HCT116 (cell line): Measurements from ENCODE around the gene ARHGAP42. TPM values are rescaled to one million over a fixed set of nuclear protein-coding genes. Genes with fewer than 3 reads are reported as not detected.

Experiments used
- ATAC-seq: fragments of 200-7000 bp; cut with Tn5 transposase; 2 replicates; pipeline ENCODE4 v1.9.1; 2020; ENCODE audit warnings: mild to moderate bottlenecking, moderate library complexity
- BruUV-seq: library from RNA; stranded (reverse); fragments of 400-500 nt; replicated peaks from 2 replicates; lab custom pipeline; 2021; lab: Mats Ljungman, UMichigan
- CTCF ChIA-PET: fragments of 300-600 bp; sonication (Branson Sonifier 250); formaldehyde crosslinking; loops from one replicate; lab custom pipeline; 2021; ENCODE audit warnings: antibody characterized with exemption; lab: Charles Lee
- POLR2A ChIA-PET: fragments of 300-600, 350-600 bp; sonication (Branson Sonifier 250); formaldehyde crosslinking; loops from one replicate; lab custom pipeline; 2021; ENCODE audit warnings: antibody characterized with exemption; lab: Charles Lee
- RAD21 ChIA-PET, 2 experiments: fragments of 300-600 bp; sonication (Branson Sonifier 250); formaldehyde crosslinking; loops; one replicate each; lab custom pipeline; 2023; ENCODE audit warnings: low total read pairs in 2 of 2; ENCODE audit not compliant: uncharacterized antibody in 2 of 2, unreplicated experiment in 2 of 2, low non-redundant PET in 1 of 2; lab: Charles Lee
- DNase-seq: peaks from one replicate; pipeline ENCODE4 v3.0.0-alpha.2; 2010; ENCODE audit warnings: low read depth, low spot score
- H2AFZ ChIP-seq: fragments of 200-600 bp; shearing (Covaris generic), sonication (generic); 2 replicates; pipeline ENCODE4 v1.6.1; 2017; ENCODE audit warnings: low read depth, mixed run types, mixed read lengths, antibody characterized with exemption, low read length; ENCODE audit not compliant: poor library complexity, severe bottlenecking
- H3K27ac ChIP-seq: 2 replicates; pipeline ENCODE4 v1.5.1; 2012; ENCODE audit warnings: low read depth, low read length
- H3K27me3 ChIP-seq: fragments of 200-600 bp; sonication (generic); 2 replicates; pipeline ENCODE4 v1.6.1; 2016; ENCODE audit warnings: mixed run types, low read length, mixed read lengths; ENCODE audit not compliant: insufficient read depth
- H3K36me3 ChIP-seq, 2 experiments: fragments of 200-500 bp in 1 of 2; fragments of 200-600 bp in 1 of 2; sonication (Bioruptor generic) in 1 of 2; sonication (generic) in 1 of 2; 2 replicates each; pipeline versions ENCODE4 v1.5.1 to v1.6.1; 2014 to 2016; ENCODE audit warnings: low read length in 2 of 2, inconsistent platforms in 1 of 2, mixed read lengths in 1 of 2, mixed run types in 1 of 2; ENCODE audit not compliant: insufficient read depth in 2 of 2, control insufficient read depth in 1 of 2
- H3K4me1 ChIP-seq, 2 experiments: fragments of 200-600 bp in 1 of 2; sonication (generic) in 1 of 2; 2 replicates each; pipeline versions ENCODE4 v1.5.1 to v1.6.1; 2012 to 2017; ENCODE audit warnings: low read length in 2 of 2, inconsistent platforms in 1 of 2, mild to moderate bottlenecking in 1 of 2, mixed read lengths in 1 of 2, mixed run types in 1 of 2, moderate library complexity in 1 of 2; ENCODE audit not compliant: insufficient read depth in 2 of 2, control insufficient read depth in 1 of 2
- H3K4me2 ChIP-seq: fragments of 200-600 bp; sonication (generic); 2 replicates; pipeline ENCODE4 v1.6.1; 2017; ENCODE audit warnings: mixed run types, low read length, mixed read lengths
- H3K4me3 ChIP-seq, 2 experiments: fragments of 200-600 bp in 1 of 2; sonication (generic) in 1 of 2; replicated peaks in 1 of 2; 2 replicates each; pipeline ENCODE4 v1.5.1; 2011 to 2016; ENCODE audit warnings: low read length in 2 of 2, control low read depth in 1 of 2, low read depth in 1 of 2, mild to moderate bottlenecking in 1 of 2, mixed read lengths in 1 of 2, mixed run types in 1 of 2
- H3K79me2 ChIP-seq: fragments of 200-600 bp; sonication (generic); 2 replicates; pipeline ENCODE4 v1.6.1; 2017; ENCODE audit warnings: mild to moderate bottlenecking, mixed run types, low read length, moderate library complexity, mixed read lengths; ENCODE audit not compliant: insufficient read depth
- H3K9ac ChIP-seq: fragments of 200-600 bp; sonication (generic); 2 replicates; pipeline ENCODE4 v1.6.1; 2016; ENCODE audit warnings: low read length, mixed read lengths
- H3K9me2 ChIP-seq: fragments of 200-600 bp; sonication (generic), shearing (Covaris generic); 2 replicates; pipeline ENCODE4 v1.6.1; 2017; ENCODE audit warnings: mixed run types, mild to moderate bottlenecking, moderate library complexity; ENCODE audit not compliant: insufficient read depth
- H3K9me3 ChIP-seq, 2 experiments: fragments of 200-500 bp in 1 of 2; fragments of 200-600 bp in 1 of 2; sonication (Bioruptor generic) in 1 of 2; sonication (generic) in 1 of 2; 2 replicates each; pipeline ENCODE4 v1.6.1; 2014 to 2017; ENCODE audit warnings: low read length in 2 of 2, mixed read lengths in 2 of 2, inconsistent platforms in 1 of 2, low read depth in 1 of 2, mild to moderate bottlenecking in 1 of 2, mixed run types in 1 of 2, moderate library complexity in 1 of 2; ENCODE audit not compliant: control insufficient read depth in 1 of 2, insufficient read depth in 1 of 2
- H4K20me1 ChIP-seq: fragments of 200-600 bp; sonication (generic), shearing (Covaris generic); 2 replicates; pipeline ENCODE4 v1.6.1; 2017; ENCODE audit warnings: mixed run types, mild to moderate bottlenecking, moderate library complexity; ENCODE audit not compliant: insufficient read depth
- EGR1 ChIP-seq: IDR thresholded peaks from 2 replicates; pipeline ENCODE4 v1.6.1; 2012; ENCODE audit warnings: low read depth
- ELF1 ChIP-seq: IDR thresholded peaks from 2 replicates; pipeline ENCODE4 v1.6.1; 2012; ENCODE audit warnings: low read depth, borderline replicate concordance
- FOSL1 ChIP-seq: IDR thresholded peaks from 2 replicates; pipeline ENCODE4 v1.6.1; 2012; ENCODE audit warnings: low read depth
- MAX ChIP-seq: IDR thresholded peaks from 2 replicates; pipeline ENCODE4 v1.6.1; 2012
- POLR2A ChIP-seq: IDR thresholded peaks from 2 replicates; pipeline ENCODE4 v1.7.0; 2011; ENCODE audit warnings: borderline replicate concordance; ENCODE audit not compliant: insufficient read depth, insufficient read length; ENCODE audit errors: extremely low read depth
- POLR2AphosphoS5 ChIP-seq: IDR thresholded peaks from 2 replicates; pipeline ENCODE4 v1.6.1; 2011; ENCODE audit warnings: mild to moderate bottlenecking, low read depth, low read length, moderate library complexity
- RAD21 ChIP-seq: IDR thresholded peaks from 2 replicates; pipeline ENCODE4 v1.6.1; 2012; ENCODE audit warnings: low read depth, mild to moderate bottlenecking
- SP1 ChIP-seq: IDR thresholded peaks from 2 replicates; pipeline ENCODE4 v1.6.1; 2012; ENCODE audit warnings: low read depth
- SRF ChIP-seq: IDR thresholded peaks from 2 replicates; pipeline ENCODE4 v1.6.1; 2012; ENCODE audit warnings: low read depth
- TCF7L2 ChIP-seq: IDR thresholded peaks from 2 replicates; pipeline ENCODE4 v1.7.0; 2011; ENCODE audit warnings: borderline replicate concordance, inconsistent platforms; ENCODE audit not compliant: insufficient read depth, insufficient read length; ENCODE audit errors: extremely low read depth
- YY1 ChIP-seq: IDR thresholded peaks from 2 replicates; pipeline ENCODE4 v1.6.1; 2011; ENCODE audit warnings: low read length, low read depth, moderate library complexity, mild to moderate bottlenecking; ENCODE audit not compliant: insufficient replicate concordance; ENCODE audit errors: extremely low read depth
- intact Hi-C: fragments of 100-400 bp; cut with micrococcal nuclease; formaldehyde crosslinking; loops from 2 replicates; pipeline ENCODE4 v1.10.0; 2022
- total RNA-seq: library from RNA; stranded (reverse); gene quantifications from one replicate; pipeline ENCODE4 v1.2.1, GENCODE V29; 2021; ENCODE audit not compliant: unreplicated experiment
- TF ChIP-seq, protein P1 (sequence below): IDR thresholded peaks from 2 replicates; pipeline ENCODE4 v1.6.1; 2012; ENCODE audit warnings: low read depth
- TF ChIP-seq, protein P2 (sequence below), 3 experiments: fragments of 200-600 bp in 1 of 3; sonication (generic) in 1 of 3; IDR thresholded peaks in 2 of 3; conservative IDR thresholded peaks in 1 of 3; 2 replicates each; pipeline ENCODE4 v1.5.1; 2012 to 2017; ENCODE audit warnings: low read depth in 2 of 3, low read length in 2 of 3, antibody characterized with exemption in 1 of 3, borderline replicate concordance in 1 of 3, control low read depth in 1 of 3, mild to moderate bottlenecking in 1 of 3, mixed read lengths in 1 of 3, mixed run types in 1 of 3, moderate library complexity in 1 of 3; ENCODE audit not compliant: insufficient read depth in 1 of 3

The ARHGAP42 gene
- total RNA-seq, 1 experiment from 2014 or later: 12.3 TPM

DNA sequence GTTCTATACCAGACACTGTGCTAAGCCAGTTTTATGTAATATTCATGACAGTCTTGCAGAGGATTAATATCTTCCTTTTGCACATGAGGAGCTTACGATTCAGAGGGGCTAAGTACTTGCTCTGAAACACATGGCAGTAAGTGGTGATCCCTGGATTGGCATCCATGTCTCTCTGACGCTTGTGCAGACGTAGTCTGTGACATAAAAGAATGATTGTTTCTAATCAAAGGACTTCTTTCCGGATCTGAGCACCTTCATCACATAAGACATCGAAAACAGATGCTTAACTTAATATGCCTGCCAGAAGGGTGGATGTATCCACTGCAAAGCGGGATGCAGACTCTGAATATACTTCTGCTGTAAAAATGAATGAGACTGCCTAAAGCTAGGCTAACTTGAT, 74.8 kb downstream of the ARHGAP42 start (continued):
- no peak for TF ChIP-seq ELF1

GRCh38 chr11:100766764-100767163, 79.7 kb downstream of the ARHGAP42 start:
- no peaks in the 10 kb centered on the region for H3K27me3 ChIP-seq
- no peak overlapping the region for H3K4me3 ChIP-seq
- no peak for ATAC-seq
- H3K9me2 ChIP-seq: no peaks in the 10 kb centered on the region
- RAD21 ChIA-PET: no interaction called here
- no TSS peak for BruUV-seq
- CTCF ChIA-PET: no interaction called here
- POLR2A ChIA-PET: no interaction called here
- H3K27ac ChIP-seq: no peak overlapping the region
- no peaks in the 10 kb centered on the region for H3K36me3 ChIP-seq
- H3K4me2 ChIP-seq: no peak overlapping the region
- no peak for DNase-seq
- TF ChIP-seq SP1: no peak
- no peak for TF ChIP-seq EGR1
- TF ChIP-seq POLR2A: no peak
- no peak for TF ChIP-seq MAX
- TF ChIP-seq SRF: no peak
- no peak for TF ChIP-seq POLR2AphosphoS5
- TF ChIP-seq RAD21: no peak
- no peak for TF ChIP-seq TCF7L2
- TF ChIP-seq, protein P1, sequence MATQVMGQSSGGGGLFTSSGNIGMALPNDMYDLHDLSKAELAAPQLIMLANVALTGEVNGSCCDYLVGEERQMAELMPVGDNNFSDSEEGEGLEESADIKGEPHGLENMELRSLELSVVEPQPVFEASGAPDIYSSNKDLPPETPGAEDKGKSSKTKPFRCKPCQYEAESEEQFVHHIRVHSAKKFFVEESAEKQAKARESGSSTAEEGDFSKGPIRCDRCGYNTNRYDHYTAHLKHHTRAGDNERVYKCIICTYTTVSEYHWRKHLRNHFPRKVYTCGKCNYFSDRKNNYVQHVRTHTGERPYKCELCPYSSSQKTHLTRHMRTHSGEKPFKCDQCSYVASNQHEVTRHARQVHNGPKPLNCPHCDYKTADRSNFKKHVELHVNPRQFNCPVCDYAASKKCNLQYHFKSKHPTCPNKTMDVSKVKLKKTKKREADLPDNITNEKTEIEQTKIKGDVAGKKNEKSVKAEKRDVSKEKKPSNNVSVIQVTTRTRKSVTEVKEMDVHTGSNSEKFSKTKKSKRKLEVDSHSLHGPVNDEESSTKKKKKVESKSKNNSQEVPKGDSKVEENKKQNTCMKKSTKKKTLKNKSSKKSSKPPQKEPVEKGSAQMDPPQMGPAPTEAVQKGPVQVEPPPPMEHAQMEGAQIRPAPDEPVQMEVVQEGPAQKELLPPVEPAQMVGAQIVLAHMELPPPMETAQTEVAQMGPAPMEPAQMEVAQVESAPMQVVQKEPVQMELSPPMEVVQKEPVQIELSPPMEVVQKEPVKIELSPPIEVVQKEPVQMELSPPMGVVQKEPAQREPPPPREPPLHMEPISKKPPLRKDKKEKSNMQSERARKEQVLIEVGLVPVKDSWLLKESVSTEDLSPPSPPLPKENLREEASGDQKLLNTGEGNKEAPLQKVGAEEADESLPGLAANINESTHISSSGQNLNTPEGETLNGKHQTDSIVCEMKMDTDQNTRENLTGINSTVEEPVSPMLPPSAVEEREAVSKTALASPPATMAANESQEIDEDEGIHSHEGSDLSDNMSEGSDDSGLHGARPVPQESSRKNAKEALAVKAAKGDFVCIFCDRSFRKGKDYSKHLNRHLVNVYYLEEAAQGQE: no peak
- TF ChIP-seq YY1: no peak
- TF ChIP-seq, protein P2, sequence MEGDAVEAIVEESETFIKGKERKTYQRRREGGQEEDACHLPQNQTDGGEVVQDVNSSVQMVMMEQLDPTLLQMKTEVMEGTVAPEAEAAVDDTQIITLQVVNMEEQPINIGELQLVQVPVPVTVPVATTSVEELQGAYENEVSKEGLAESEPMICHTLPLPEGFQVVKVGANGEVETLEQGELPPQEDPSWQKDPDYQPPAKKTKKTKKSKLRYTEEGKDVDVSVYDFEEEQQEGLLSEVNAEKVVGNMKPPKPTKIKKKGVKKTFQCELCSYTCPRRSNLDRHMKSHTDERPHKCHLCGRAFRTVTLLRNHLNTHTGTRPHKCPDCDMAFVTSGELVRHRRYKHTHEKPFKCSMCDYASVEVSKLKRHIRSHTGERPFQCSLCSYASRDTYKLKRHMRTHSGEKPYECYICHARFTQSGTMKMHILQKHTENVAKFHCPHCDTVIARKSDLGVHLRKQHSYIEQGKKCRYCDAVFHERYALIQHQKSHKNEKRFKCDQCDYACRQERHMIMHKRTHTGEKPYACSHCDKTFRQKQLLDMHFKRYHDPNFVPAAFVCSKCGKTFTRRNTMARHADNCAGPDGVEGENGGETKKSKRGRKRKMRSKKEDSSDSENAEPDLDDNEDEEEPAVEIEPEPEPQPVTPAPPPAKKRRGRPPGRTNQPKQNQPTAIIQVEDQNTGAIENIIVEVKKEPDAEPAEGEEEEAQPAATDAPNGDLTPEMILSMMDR (IDR thresholded peaks at IDR 0.05 in 2 of 3, conservative IDR thresholded peaks at IDR 0.05 in 1 of 3; ENCODE audit: borderline replicate concordance in 1 of 3, insufficient read depth in 1 of 3, low read depth in 2 of 3, low read length in 2 of 3): no peak
- TF ChIP-seq FOSL1: no peak
- H3K4me1 ChIP-seq: peaks cover 2 to 5% of the 10 kb centered on the region in 2 experiments; a peak in 2 of 4 replicates
- no peaks in the 10 kb centered on the region for H4K20me1 ChIP-seq
- H3K9ac ChIP-seq: no peak overlapping the region
- no peaks in the 10 kb centered on the region; the same call in 1 of the 2 replicates for H3K79me2 ChIP-seq
- intact Hi-C loops: no loop called here
- no peaks in the 10 kb centered on the region for H3K9me3 ChIP-seq
- H2AFZ ChIP-seq: no peak overlapping the region
